HG03432 (cell line): ENCODE data around the gene CYP21A2.
"Not testable (repeated sequence)": the region's sequence is repeated elsewhere in the genome, so short reads cannot be mapped to it uniquely, and the experiment has no call there.

Experiments
- ATAC-seq: cut with Tn5 transposase; IDR thresholded peaks from one replicate; pipeline ENCODE4 v1.9.1; 2021; ENCODE audit warnings: mild to moderate bottlenecking, moderate library complexity; ENCODE audit not compliant: unreplicated experiment

CYP21A2 gene

GRCh38 chr6:32028631-32029030 lies 9.6 kb upstream of the CYP21A2 start:
- not testable (repeated sequence) for ATAC-seq

GRCh38 chr6:32029553-32029952 lies 8.7 kb upstream of the CYP21A2 start:
- ATAC-seq, result not testable (repeated sequence)

GRCh38 chr6:32035283-32036013 lies 2.8 kb upstream of the CYP21A2 start:
- not testable (repeated sequence) for ATAC-seq

GRCh38 chr6:32037136-32037535 lies 1.1 kb upstream of the CYP21A2 start:
- ATAC-seq, result not testable (repeated sequence)

- ATAC-seq, result not testable (repeated sequence)
These were observed 663 bp downstream of the CYP21A2 start for GRCh38 chr6:32038878-32039277.

GRCh38 chr6:32039321-32040274 lies 1.4 kb downstream of the CYP21A2 start:
- ATAC-seq, result not testable (repeated sequence)

- not testable (repeated sequence) for ATAC-seq
These were observed 2.3 kb downstream of the CYP21A2 start for GRCh38 chr6:32040299-32041049.

GRCh38 chr6:32041050-32041321 lies 2.8 kb downstream of the CYP21A2 start:
- ATAC-seq, result not testable (repeated sequence)

GRCh38 chr6:32041385-32041784 lies 3.2 kb downstream of the CYP21A2 start:
- ATAC-seq, result not testable (repeated sequence)

- ATAC-seq, result not testable (repeated sequence)
These were observed 4.1 kb downstream of the CYP21A2 start for GRCh38 chr6:32042276-32042675.

GRCh38 chr6:32043589-32044380 lies 5.6 kb downstream of the CYP21A2 start:
- not testable (repeated sequence) for ATAC-seq

GRCh38 chr6:32044916-32045315 lies 6.7 kb downstream of the CYP21A2 start:
- not testable (repeated sequence) for ATAC-seq

GRCh38 chr6:32045811-32046449 lies 7.7 kb downstream of the CYP21A2 start:
- no peak for ATAC-seq

- ATAC-seq, result no peak
These were observed 8.4 kb downstream of the CYP21A2 start for GRCh38 chr6:32046450-32047083.

GRCh38 chr6:32047084-32047478 lies 8.9 kb downstream of the CYP21A2 start:
- no peak for ATAC-seq

GRCh38 chr6:32047539-32047854 lies 9.3 kb downstream of the CYP21A2 start:
- no peak for ATAC-seq

GRCh38 chr6:32047855-32048766 lies 9.9 kb downstream of the CYP21A2 start:
- no peak for ATAC-seq

GRCh38 chr6:32049149-32049548 lies 10.9 kb downstream of the CYP21A2 start:
- ATAC-seq, result not testable (repeated sequence)

- ATAC-seq, result not testable (repeated sequence)
These were observed 11.5 kb downstream of the CYP21A2 start for GRCh38 chr6:32049736-32050135.
